Daoy (cell line): ENCODE data around the gene SERPINB8. TPM values are rescaled to one million over a fixed set of nuclear protein-coding genes. Genes with fewer than 3 reads are reported as not detected.

Source experiments
- DNase-seq: peaks from one replicate; pipeline ENCODE4 v3.0.0-alpha.2; 2015; ENCODE audit warnings: low read depth
- total RNA-seq: library from RNA; depleted of rRNA; stranded (reverse); fragments of >200 nt; shearing (Covaris generic); gene quantifications from 2 replicates; pipeline ENCODE4 v1.2.3, GENCODE V29; 2014

SERPINB8 gene
- total RNA-seq, 1 experiment from 2014 or later, result 37.6 TPM

GRCh38 chr18:63964908-63965307 lies 5.0 kb upstream of the SERPINB8 start:
- no peak for DNase-seq

GRCh38 chr18:63965716-63966330 lies 4.1 kb upstream of the SERPINB8 start:
- no peak for DNase-seq

DNA sequence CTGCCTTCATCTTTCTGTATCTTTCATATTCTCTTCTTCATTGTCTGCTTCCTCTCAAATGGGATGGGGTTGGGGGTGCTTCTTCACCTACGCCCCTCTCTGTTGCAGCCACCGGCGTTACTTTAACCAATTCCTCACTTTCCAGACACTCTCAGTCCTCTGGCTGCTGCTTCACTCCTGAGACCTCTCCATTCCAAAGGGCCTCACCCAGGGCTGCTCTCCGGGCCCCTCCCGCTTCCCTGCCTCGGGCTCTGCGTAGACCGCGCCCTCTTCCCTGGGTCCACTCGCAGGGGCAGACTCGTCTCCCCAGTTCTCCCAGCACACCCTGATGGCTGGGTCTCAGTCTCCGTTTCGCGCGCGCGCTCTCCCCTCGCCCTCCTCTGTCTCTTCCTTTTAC lies 926 bp downstream of the SERPINB8 start:
- DNase-seq, result peak; percentile 58

DNA sequence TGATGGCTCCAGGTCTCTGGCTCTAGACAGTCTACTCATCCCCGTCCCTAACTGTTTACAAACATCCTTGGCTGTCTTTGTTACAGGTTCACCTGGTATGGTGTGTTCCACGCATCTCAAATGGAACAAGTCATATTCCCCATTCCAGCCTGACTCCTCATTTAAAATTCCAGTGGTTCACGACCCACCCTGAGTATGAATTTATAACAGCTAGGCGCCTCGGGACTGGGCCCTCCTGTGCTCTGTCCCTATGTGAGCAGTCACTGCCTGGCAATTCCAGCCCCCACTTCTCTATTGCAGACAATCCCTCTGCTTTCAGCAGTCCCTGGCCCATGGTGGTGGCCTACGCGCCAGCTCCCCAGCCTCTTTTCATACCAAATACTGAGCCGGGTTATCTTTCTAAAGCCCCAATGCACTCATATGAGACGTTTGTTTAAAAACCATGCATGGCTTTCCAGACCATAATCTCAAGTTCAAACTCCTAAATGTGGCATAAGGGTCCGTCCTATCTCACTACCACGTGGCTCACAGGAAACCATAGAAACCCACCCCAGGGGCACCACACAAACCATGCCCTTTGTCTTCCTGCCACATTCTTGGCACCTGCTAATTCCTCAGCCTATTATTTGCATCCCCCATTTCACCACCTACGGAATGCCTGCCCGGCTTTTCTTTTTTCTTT lies 1.6 kb downstream of the SERPINB8 start:
- peak; percentile 11 for DNase-seq

DNA sequence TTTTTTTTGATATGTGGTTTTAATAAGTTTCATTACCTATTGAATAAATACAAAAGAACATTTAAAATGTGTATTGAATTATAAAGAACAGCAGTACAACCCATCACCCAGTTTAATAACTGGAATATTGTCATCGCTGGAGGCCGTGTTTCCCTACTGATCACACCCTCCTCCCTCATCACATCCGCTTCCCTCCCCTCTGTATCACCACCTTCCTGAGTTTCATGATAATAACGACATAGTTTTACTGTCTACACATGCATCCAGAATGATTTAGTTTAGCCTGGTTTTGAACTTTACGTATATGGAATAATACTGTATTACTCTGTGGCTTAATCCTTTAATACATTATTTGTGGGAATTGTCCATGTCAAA lies 2.1 kb downstream of the SERPINB8 start:
- no peak for DNase-seq

GRCh38 chr18:63974991-63975390 lies 5.1 kb downstream of the SERPINB8 start:
- peak; percentile 4 for DNase-seq

DNA sequence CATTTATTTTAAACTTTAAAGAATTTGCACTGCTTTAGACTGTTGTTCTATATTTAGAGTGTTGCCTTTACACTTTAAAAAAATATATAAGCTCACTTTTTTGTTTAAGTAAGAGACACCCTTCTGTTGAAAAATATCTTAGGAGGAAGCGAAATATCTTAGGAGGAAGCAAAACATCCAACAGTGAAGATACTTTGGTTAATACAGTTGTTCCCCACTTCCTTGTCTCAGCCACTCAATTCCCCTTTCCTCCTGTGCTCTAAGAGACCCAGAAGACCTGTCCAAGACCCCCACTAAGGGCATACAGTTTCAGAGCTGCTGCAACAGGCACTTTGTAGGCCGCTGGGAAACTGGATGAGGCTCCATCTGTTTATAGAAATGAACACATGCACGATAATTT lies 5.7 kb downstream of the SERPINB8 start:
- DNase-seq, result no peak

DNA sequence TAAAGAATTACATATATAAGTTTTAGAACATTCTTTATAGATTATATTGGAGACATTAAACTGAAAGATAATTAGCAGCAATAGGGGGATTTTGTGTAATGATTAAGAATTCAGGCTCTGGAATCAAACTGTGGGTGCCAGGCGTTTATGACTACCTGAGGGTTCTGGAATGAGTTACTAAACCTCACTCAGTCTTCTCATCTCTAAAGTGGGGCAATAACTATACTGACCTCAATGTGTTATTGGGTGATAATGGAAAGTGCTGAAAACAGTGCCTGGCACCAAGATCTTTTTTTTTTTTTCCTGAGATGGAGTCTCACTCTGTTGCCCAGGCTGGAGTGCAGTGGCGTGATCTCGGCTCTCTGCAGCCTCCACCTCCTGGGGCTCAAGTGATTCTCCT lies 7.2 kb downstream of the SERPINB8 start:
- DNase-seq, result no peak

DNA sequence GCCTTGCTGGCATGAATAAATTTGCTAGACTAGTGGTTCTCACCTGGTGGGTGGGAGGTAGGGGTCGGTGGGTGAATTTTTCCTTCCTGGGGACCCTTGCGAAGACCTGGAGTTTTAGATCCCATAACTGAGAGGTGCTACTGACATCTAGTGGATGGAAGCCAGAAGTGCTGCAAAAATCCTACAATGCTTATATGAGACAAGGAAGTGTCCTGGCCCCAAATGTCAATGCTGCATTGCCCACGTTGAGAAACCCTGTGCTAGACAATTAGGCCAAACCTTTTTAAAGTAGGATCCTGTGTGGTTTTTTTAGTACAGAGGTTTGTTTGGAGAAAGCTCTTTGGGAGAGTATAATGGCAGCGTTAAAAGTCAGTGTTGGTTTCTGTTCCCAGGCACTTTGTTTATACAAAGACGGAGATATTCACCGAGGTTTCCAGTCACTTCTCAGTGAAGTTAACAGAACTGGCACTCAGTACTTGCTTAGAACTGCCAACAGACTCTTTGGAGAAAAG lies 9.6 kb downstream of the SERPINB8 start:
- DNase-seq, result peak; percentile 38

DNA sequence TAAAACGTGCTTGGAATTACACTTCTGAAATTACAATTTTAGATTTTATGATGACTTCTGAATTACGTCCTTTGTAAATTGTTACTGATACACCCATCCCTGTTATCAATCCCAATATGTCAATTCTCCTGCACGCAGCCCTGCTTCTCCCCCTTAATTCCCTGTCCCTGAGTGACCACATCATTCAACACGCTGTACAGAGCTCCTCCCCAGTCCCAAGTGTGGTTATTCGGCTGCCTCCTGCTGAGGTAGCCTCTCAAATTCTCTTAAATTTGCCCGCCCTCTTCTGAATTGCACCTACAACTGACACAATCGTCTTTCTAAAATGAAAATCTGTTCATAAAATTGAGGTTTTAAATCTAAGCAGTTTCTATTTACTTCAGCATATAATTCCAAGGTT lies 10.1 kb downstream of the SERPINB8 start:
- no peak for DNase-seq

- no peak for DNase-seq
These were observed 11.1 kb downstream of the SERPINB8 start for GRCh38 chr18:63980896-63981460.

- no peak for DNase-seq
These were observed 11.8 kb downstream of the SERPINB8 start for GRCh38 chr18:63981719-63982118.

DNA sequence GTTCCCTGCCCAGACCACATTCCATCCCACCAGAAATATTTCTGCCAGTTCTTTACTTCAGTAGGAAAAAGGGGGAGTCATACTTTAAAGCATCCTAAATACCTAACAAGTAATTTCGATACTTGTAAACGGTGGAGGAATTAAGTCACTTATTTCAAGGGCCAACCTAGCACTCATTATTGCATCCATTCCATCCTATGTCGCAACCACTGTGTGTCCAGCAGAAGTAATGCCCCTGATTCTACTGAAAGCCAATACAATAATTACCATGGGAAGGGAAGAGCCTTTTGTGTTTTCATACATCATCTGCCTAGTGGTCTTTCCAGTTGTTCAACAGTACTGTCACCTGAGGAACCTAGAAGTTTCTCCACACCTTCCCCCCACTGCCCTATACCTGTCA lies 12.5 kb downstream of the SERPINB8 start:
- DNase-seq, result no peak

GRCh38 chr18:63986885-63987284 lies 17.0 kb downstream of the SERPINB8 start:
- no peak for DNase-seq

- DNase-seq, result no peak
These were observed 17.9 kb downstream of the SERPINB8 start for GRCh38 chr18:63987743-63988142.

- DNase-seq, result no peak
These were observed 22.9 kb downstream of the SERPINB8 start for GRCh38 chr18:63992751-63993150.

GRCh38 chr18:63994783-63995399 lies 25.0 kb downstream of the SERPINB8 start:
- peak; percentile 35 for DNase-seq

DNA sequence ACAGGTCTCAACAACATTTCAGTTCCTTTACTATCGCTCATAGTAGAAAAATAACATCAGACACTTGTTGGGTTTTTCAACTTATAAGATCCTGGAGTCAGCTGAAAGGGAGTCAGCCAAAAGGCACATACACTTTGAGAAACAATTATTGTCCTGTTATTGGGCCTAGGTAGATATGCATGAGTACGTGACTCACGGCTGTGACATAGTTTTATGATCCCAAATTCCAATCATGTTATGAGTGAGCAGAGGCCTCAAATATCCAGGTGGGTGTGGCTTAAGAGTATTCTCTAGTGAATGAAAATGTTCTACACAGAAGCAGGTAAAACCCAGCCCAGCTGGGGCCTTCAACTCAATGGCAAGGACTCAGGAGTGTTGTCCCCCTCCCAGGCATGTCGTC lies 27.2 kb downstream of the SERPINB8 start:
- no peak for DNase-seq

GRCh38 chr18:63997606-63998005 lies 27.7 kb downstream of the SERPINB8 start:
- DNase-seq, result no peak

- DNase-seq, result no peak
These were observed 30.0 kb downstream of the SERPINB8 start for GRCh38 chr18:63999871-64000270.

GRCh38 chr18:64002581-64002980 lies 32.7 kb downstream of the SERPINB8 start:
- DNase-seq, result no peak

GRCh38 chr18:64009305-64009704 lies 39.4 kb downstream of the SERPINB8 start:
- no peak for DNase-seq

GRCh38 chr18:64011513-64011912 lies 41.6 kb downstream of the SERPINB8 start:
- DNase-seq, result no peak
